Muscle of back (tissue), 11 donors: ENCODE data around the gene PLXNA4. TPM values are rescaled to one million over a fixed set of nuclear protein-coding genes. Genes with fewer than 3 reads are reported as not detected.
A peak's percentile ranks its signal among the peaks of the same experiment; 100 is the strongest.

ENCODE experiments used
- DNase-seq, 3 donors: peaks; one replicate each; pipeline versions ENCODE4 v3.0.0 to v3.0.0-alpha.2; 2013
- polyA plus RNA-seq, 10 donors: library from polyadenylated mRNA; unstranded; fragments of 120-200 nt; gene quantifications; one replicate each; pipeline ENCODE4 v1.2.1, GENCODE V29; 2013; ENCODE audit not compliant: insufficient read length in 10 of 10

Gene PLXNA4
- polyA plus RNA-seq, 10 donors, result 2.2 to 8.5 (median 4.0) TPM

DNA sequence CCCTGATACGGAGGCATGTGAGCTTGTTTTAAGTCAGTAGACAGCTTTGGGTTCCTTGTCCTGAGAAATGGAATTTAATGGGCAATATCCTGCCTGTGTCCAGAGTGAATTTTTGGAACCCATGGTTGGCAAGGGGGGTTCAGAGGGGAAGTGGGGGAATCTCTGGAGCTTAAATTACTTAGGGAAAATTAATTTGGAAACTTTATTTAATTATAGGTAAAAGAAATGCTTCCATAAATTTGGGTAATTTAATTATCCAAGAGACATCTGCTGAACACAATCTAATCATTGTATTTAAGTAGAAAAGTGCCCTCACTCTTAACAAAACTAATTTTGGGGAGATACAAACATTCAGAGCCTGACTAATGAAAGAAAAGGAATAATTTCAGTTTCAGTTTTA lies 99.7 kb downstream of the PLXNA4 start:
- no peak for DNase-seq

DNA sequence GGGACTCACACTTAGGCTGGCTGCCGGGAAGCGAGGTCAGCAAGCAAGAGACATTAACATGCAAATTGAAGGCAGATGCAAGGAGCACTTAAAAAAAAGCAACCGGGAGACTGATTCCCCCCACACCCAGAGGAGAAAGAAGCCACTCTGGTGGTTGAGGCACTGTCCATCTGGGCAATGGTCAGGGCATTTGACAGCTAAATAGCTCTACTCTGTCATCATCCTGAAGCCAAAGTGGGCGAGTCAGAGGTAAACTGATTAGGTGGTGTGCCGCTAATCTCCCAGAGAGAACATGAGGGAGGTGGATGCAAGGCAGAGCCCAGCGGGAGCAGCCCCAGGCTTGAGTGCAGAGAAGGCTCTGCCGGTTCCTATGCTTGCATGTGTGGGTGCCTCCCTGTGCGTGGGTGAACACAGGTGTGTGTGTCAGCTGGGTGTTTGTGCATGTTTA lies 100.6 kb downstream of the PLXNA4 start:
- DNase-seq, result no peak

DNA sequence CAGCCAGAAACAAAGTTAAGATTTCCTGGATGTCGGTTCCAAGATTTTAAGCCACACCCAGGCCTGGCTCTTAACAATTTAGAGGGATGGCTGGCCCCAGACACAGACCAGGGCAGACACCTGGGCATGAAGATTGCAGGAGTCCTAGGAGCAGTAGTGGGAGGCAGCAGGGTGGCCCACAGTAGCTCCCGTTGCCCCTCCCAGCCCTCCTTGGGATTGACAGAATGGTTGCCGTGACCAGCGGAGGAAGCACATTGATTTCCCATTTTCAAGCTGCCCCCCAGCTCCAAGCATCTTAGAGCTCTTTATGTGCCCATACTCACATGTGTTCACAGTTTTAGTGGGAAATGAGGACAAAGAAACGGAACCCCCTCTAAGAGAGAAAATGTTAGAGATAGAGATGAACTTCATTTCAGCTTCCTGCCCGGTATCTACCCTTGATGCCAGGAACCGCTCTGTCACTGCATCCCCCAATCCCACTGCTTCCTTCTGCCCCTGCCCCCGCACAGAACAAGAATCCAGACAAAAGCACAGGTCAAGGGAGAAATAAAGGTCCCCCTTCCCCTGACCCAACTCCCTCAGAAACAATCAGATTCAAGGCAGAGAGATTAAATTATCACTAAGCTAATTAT lies 101.1 kb downstream of the PLXNA4 start:
- no peak for DNase-seq

DNA sequence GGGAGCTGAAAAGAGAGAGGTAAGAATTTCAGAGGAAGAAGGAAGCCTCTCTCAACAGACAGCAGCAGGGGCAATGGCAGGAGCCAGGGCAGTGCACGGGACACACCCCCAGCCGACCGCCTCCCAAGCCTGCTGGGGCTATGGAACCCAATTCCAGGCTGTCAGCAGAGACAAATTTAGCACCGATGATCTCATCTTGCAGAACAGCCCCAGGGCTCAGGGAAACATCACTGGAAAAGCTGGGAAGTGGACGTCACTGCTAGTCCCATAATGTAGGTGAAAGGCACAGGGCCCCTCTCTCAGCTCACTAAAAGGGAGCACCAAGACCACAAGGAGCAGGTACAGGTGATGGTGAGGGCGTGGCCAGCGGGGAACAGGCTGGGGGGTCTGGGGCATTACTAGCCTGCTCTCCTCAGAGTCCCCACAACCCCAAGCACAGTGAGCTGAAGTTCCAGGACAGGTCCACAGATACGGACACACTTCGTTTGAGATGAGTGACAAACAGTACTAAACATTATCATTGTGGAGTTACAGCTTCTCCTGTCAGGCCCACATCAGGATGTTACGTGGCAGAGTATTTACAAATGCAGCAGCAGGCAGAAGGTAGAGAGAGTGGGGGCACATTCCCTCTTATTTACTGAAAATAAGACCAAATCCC lies 103.7 kb downstream of the PLXNA4 start:
- peak; percentile 68 to 78 (median 77) for DNase-seq

DNA sequence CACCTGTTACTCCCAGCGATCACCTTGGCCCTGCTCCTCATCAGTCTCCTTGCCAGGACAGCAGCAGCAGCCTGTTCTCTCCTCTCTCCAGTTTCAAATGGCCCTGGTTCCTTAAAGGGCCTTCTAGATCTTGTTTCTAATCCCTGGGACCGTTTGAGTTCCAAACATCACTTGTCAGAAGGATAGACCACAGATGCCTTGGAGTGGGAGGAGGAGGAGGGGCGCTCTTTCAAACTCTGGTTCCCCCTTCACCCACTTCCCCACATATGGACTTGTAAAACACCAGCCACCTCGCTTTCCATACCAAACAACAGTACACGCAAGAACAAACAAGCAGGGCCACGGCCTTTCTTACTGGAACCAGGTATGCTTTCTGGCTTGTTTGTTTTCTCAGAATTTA lies 104.8 kb downstream of the PLXNA4 start:
- no peak for DNase-seq

DNA sequence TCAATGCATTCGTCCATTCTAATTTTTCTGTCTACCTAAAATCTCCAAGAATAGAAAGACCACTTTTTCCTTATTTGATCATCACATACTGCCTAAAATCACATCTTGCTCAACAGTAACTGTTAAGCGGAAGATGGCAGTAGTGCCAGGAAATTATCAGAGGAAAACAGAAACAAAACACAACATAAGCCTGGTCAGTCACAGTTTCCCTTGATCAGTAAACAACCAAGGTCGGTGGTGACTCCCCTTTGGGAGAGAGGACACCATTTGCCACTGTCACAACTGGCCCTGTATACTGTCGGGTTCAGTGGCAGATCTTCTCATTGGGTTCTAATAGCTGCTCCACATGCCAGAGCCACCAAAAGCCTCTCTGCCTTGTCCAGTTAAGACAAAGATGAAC lies 106.6 kb downstream of the PLXNA4 start:
- DNase-seq, result no peak

DNA sequence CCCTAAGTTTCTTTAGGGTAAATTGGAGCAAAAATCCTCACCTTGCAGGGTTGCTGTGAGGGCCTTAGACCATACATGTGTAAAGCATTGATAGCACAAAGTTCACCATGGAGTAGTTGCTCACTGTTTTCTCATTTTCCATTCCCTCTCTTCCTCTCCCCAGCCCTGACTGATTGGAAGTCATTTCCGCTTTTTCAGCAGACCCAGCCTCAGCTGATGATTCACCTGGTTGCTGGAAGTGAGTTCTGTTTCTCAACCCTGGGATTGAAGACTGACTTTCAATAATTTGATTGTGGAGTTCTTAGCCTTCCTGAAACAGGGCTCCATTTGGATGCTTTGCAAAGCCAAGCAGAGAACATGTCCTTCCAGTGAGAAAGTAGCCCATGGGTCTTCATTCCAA lies 107.0 kb downstream of the PLXNA4 start:
- DNase-seq, result no peak

DNA sequence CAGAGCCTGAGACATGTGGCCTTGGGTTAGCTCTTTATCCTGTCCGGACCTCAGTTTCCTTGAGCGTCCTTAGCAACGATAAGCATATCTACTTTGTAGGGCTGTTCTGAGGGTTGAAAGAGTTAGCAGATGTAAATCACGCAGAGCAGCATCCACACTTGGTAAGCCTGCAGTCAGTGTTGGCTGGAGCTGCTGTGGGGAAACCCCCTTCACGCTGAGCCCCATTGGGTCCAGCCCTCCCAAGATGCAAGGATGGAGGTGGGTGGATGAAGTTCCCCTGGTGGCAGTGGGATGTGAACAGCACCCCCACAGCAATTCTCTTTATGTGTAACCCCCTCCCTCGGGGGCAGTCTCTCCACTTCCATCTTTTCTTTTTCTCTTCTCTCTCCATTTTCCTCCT lies 109.9 kb downstream of the PLXNA4 start:
- DNase-seq, result no peak

DNA sequence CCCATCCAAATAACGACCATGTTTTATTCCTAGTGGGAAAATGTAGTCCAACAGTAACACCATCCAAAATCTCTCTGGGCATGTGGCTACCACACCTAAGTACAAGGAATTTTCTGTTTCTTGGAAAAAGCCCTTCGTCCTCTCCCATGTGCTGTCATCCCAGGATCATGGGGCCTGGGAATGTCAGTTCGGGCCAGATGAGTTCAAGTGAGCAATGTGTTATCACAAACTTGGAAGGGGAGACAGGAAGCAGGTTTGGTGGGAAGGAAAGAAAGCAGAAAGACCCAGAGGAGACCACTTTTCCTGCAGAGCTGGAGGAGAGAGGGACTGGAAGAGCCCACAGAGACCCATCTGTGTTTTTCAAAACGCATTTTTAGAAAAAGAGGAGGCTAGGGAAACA lies 110.8 kb downstream of the PLXNA4 start:
- DNase-seq, result no peak

DNA sequence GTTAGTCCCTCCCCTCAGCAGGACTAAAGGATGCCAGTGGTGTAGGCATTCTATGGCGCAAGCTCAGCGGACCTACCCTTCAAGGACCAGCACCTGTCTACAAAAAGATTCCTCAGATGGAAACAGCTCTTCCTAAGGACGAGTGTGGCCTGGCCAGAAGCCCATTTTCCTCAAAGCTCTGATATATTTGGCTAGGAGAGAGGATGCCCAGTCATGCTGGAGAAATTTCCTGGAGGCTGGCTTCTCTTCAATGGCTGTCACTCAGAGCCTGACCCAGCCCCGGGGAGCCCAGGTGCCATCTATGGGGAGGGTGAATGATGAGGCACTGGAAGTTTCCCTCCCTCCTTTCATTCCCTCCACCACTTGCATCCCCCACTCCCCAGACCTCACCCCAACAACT lies 111.5 kb downstream of the PLXNA4 start:
- DNase-seq, result peak in 1 of 3 donors; percentile 38

DNA sequence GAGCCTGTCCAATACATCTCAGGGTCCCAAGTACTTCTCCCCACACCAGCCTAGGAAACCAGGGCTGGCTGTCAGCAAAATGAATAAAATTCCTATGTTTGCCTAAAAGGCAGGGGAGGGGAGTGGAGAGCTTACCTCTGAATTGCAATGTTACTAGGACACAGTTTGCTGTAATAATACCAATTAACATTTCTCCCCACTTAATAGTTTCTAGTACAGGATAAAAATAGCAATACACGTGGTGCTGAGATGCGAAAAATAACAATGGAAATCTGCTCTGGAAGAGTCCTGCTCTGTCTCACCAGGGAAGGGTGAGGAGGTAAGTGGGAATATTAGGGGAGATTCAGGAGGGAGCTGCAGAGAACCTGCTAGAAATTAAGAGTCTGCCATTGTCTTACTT lies 112.3 kb downstream of the PLXNA4 start:
- no peak for DNase-seq

DNA sequence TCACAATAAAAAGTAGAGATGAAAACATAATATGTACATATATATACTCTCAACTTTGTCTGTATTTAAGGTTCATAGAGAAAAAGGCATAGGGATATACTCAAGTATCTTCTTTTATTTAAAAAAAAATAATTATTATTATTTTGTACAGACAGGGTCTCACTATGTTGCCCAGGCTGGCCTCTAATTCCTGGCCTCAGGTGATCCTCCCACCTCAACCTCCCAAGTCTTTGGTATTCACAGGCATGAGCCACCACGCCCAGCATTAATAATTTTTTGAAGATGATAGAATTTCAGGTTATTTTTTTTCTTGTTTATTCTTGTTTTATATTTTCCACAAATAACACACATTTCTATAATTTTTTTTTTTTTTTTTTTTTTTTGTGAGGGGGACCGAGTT lies 113.8 kb downstream of the PLXNA4 start:
- no peak for DNase-seq

DNA sequence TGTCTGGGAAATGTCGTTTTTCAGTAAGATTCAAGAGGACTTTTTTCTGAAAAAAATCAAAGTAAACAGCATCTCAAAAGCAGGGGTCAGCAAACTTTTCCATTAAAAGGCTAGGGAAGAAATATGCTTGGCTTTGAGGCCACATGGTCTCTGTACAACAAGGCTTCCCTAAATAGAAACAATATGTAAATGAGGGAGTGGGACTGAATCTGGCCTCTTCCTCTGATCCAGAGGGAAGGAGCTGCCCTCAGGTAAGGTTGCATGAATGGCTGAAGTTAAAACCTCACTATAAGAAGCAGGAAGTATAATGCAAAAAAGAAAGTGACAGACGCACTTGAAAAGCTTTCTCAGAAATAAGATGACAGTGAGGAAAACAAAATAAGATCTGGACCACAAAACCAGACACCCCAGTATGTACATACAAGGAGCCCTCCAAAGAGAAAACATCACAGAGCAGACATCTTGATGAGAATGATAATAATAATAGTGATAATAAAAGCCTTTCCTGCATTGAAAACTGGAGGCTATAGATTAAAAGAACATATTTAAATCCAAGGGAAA lies 115.2 kb downstream of the PLXNA4 start:
- no peak for DNase-seq

DNA sequence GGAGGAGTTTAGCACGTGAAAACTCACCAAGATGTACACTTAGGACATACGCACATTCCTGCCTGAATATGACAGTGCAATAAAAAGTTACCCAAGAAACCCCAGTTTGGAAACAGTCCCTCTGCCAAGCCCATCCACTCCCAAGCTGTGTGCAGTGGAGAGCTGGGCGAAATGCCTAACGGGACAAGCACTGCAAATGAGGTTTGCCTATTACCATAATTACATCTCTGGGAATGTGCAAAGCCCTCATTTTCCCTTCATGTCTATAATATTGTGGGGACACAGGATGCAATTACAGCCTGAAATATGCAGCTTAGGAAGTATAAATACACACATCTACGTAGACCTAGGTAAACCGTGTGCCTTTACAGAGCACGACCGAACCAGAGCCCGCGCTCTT lies 117.5 kb downstream of the PLXNA4 start:
- no peak for DNase-seq

DNA sequence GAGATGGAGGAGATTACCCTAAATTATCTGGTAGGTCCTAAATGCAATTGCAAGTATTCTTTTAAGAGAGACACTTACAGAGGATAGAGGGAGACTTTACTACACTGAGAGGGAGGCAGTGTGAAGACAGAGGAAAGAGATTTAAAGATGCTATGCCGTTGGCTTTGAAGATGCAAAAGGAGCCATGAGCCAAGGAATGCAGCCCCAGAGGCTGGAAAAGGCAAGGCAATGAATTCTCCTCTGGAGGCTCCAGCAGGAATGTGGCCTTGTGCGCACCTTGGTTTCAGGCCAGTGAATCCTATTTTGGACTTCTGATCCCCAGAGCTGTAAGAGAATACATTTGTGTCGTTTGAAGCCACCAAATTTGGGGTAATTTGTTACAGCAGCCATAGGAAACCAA lies 118.6 kb downstream of the PLXNA4 start:
- no peak for DNase-seq

DNA sequence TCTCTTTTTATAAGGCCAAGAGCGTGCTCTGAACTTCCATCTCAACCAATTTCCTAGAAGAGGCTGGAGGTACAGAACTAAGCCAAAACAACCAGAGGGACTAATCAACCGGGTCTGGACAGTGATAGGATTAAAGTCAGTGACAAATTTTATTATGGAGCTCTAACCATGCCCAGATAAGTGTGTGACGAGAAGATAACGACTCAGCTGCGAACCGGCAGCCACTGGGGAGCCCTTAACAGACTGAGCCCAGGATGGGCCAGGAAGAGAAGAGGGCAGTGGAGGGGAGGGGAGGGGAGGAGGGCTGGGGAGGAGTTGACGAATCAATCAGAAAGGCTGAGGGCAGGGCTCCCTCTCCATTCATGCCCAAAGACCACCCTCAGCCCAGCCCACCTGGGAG lies 119.9 kb downstream of the PLXNA4 start:
- DNase-seq, result no peak

DNA sequence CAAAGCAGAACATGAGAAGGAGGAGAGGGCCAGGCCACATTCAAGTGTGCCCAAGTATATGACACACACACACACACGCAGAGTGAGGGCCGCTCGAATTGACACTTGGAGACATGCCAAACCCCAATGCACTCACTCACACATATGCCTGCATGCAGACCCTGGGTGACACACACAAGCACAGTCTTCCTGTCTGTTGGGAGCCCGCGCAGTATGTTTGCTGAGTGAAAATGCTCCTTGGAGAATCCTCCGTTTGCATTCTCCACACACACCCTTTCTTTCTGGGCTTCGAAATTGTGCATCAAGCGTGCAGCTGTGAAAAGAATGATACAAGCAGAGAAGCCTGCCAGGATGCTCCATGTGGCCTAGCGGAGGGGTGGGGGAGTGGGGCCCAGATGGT lies 120.9 kb downstream of the PLXNA4 start:
- DNase-seq, result peak in 1 of 3 donors; percentile 61

DNA sequence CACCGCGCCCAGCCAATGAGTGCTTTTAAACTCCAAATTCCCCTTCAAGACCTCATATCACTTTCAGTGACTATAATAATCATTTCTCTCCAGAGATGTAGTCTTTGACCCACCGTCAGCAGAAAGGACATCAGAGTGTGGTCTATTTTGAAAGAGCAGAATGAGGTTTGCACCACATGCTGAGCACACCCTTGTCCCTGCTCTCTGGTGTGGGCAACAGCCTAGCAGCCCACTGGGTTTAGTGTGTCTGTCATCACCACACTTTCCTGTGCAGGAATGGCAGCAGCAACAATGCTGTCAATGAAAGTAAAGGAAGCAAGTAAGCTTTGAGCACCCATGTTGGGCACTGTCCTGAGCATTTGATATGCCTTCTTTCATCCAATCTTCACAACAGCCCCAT lies 122.4 kb downstream of the PLXNA4 start:
- no peak for DNase-seq

DNA sequence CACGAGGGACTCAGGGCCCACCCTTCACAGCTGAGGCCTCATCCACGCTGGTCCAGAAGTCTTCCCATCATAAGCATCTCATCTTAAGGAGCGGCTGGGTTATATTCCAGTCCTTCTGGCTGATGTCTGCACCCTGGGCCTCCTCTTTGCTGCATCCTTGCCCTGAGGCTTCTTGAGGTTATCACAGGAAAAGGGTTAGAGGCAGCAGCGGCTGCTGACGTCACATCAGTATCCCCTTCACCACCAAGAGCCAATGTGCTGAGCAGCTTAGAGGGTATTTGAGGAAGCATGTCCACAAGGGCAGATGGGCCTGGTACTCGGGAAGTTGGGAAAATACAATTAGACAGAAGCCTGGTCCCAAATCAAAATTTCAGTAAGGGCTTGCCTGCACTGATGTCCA lies 125.1 kb downstream of the PLXNA4 start:
- DNase-seq, result no peak

DNA sequence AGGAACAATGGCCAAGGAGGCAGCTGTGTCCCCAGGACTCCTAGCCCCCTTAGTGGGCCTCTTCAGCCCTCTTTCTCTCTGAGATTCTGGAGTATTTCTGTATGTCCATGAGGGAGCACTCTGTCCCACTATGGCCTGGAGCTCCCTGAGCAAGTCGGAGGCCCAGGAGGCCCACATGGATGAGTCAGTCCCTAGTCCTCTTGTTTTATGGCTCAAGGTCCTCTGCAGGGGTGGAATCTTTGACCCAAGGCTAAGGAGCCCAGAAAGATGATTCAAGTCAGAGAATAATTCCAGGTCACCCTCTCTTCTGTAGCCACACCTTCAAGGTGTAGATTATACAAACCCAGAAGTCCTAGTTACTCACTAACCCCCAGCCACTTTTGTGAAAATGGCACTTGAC lies 125.6 kb downstream of the PLXNA4 start:
- DNase-seq, result no peak

DNA sequence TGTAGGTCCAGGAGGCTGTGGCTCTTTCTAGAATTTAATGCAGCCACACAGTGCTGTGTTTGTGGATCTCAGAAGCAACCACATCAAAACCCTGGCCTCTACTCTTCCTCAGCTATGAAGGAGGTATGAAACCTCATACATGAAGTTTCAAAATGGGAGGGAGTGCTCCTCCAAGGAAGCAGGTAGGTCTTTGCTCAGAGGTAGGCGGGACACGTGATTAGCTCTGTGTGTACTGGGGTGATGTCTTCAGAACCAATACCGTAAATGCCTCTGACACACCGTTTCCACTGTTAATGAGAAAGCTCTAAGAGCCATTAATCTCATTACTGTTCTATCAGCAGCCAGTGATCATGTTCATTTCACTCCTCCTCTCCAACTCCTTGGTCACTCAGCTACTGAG lies 126.1 kb downstream of the PLXNA4 start:
- DNase-seq, result no peak

DNA sequence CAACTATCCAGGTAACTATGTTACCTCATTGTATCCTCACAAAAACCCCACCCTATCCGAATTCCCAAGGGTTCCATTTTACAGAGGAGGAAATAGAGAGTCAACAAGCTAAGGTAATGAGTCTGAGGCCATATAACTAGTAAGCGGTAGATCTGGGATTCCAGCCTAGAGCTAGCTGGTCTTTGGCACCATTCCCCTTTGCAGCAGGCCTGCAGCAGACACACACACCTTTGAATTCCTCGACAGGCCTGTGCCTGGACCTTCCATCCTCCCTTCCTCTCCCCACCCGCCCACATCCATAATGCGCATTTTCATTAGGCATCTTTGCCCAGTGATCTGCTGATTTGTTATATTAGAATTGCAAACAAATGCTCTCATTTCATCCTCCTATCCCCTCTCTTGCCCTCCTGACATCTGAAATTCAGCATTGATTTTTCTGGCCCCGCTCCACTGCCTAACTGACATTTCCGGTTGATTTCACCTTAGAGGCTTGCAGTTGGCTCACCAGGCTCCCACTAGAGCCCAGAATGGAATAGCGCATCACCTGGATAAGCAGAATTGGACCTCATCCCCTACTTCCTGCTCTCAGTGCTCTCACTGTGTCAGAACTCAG lies 129.5 kb downstream of the PLXNA4 start:
- DNase-seq, result no peak

DNA sequence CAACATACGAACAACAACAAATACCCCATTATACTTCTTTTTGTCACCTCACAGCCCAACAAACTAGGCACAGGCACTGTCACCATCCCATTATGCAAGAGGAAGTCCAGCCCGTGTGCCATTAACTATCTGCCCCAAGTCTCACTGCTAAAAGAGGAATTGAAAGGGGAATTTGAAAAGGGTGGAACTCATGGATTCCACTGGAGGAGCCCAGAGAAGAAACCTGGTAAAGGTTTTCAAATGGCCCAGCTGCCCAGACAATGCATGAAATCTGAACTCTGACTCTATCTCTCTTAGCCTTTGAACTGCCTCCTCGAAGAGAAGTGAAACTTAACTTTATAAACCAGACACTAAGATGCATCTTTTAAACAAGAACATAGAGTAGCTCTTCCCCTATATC lies 130.0 kb downstream of the PLXNA4 start:
- no peak for DNase-seq
